Breast epithelium (tissue), 4 donors: ENCODE data around the gene FBN3. TPM values are rescaled to one million over a fixed set of nuclear protein-coding genes. Genes with fewer than 3 reads are reported as not detected.

Experiments used
- DNase-seq, 2 donors: peaks; one replicate each; pipeline ENCODE4 v3.0.0-alpha.2; 2019; ENCODE audit warnings: low spot score in 2 of 2
- H3K27ac ChIP-seq, 2 donors: fragments of 200-600 bp; sonication (generic) in 1 of 2; one replicate each; pipeline ENCODE4 v1.5.1; 2016 to 2019; ENCODE audit warnings: mild to moderate bottlenecking in 1 of 2
- H3K27me3 ChIP-seq, 2 donors: fragments of 200-600 bp; sonication (generic) in 1 of 2; one replicate each; pipeline versions ENCODE4 v1.5.1 to v1.6.0; 2017 to 2019; ENCODE audit warnings: control low read depth in 1 of 2, mild to moderate bottlenecking in 1 of 2
- H3K36me3 ChIP-seq: fragments of 200-600 bp; one replicate; pipeline ENCODE4 v1.5.1; 2019
- H3K4me1 ChIP-seq, 2 donors: fragments of 200-600 bp; sonication (generic); one replicate each; pipeline ENCODE4 v1.5.1; 2016 to 2019; ENCODE audit warnings: control low read depth in 1 of 2
- H3K4me3 ChIP-seq, 3 donors: fragments of 200-600 bp; sonication (generic); 1 replicate in 2 of 3; 2 replicates in 1 of 3; pipeline ENCODE4 v1.5.1; 2016 to 2019; ENCODE audit warnings: mild to moderate bottlenecking in 3 of 3, moderate library complexity in 2 of 3
- H3K9me3 ChIP-seq, 2 donors: fragments of 200-600 bp; sonication (generic) in 1 of 2; one replicate each; pipeline ENCODE4 v1.5.1; 2016 to 2019; ENCODE audit warnings: control low read depth in 1 of 2
- CTCF ChIP-seq, 3 donors: fragments of 450-650 bp; IDR thresholded peaks; one replicate each; pipeline ENCODE4 v1.5.1; 2016 to 2017; ENCODE audit warnings: antibody characterized with exemption in 3 of 3, mild to moderate bottlenecking in 3 of 3, moderate library complexity in 3 of 3
- POLR2A ChIP-seq: fragments of 450-650 bp; IDR thresholded peaks from one replicate; pipeline ENCODE4 v1.6.1; 2016; ENCODE audit warnings: antibody characterized with exemption, mild to moderate bottlenecking, moderate library complexity
- POLR2AphosphoS5 ChIP-seq, 3 donors: sonication (generic); formaldehyde crosslinking; IDR thresholded peaks; one replicate each; pipeline ENCODE4 v1.6.1; 2017; ENCODE audit warnings: antibody characterized with exemption in 3 of 3
- intact Hi-C: fragments of 100-400 bp; cut with DNase I; formaldehyde crosslinking; loops from one replicate; pipeline ENCODE4 v1.15.1; 2023; ENCODE audit warnings: low total_unique reads
- total RNA-seq, 3 donors: library from RNA; depleted of rRNA; stranded (reverse); fragments of >200 nt; gene quantifications; one replicate each; pipeline ENCODE4 v1.1.0, GENCODE V29; 2016

Gene FBN3
- total RNA-seq, 3 donors from 2014 or later, result 0.66 to 7.9 TPM; not detected in 1

DNA sequence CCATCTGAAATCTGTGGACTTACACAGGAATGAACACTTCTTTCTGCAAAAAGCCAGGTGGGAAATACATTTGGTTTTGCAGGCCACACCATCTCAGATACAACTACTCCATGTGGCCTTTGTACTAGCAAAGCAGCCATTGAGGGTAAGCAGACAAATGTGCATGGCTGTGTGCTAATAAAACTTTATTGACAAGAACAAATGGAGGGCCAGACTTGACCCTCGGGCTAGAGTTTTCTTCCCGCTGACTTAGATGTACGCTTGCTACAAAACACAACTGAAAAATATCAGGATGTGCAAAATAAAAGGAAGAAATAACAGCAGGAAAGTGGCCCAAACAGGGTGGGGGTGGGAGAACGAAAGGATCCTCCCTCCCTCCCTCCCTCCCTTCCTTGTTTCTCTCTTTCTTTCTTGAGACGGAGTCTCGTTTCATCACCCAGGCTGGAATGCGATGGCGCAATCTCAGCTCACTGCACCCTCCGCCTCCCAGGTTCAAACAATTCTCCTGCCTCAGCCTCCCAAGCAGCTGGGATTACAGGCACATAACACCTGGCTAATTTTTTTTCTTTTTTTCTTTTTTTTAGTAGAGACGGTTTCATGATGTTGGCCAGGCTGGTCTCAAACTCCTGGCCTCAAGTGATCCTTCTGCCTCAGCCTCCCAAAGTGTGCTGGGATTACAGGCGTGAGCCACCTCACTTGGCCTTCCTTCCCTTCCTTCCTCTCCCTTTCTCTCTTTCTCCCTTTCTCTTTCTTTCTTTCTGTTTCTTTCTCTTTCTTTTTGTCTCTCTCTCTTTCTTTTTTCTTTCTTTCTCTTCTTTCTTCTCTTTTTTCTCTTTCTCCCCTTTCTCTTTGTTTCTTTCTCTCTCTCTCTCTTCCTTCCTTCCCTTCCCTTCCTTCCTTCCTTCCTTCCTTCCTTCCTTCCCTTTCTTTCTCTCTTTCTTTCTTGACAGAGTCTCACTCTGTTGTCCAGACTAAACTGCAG, 67.5 kb downstream of the FBN3 start:
- H3K4me1 ChIP-seq, result no peaks in the 10 kb centered on the region
- no peak overlapping the region for H3K4me3 ChIP-seq
- no peaks in the 10 kb centered on the region for H3K27me3 ChIP-seq
- H3K36me3 ChIP-seq, result no peaks in the 10 kb centered on the region
- H3K27ac ChIP-seq, result no peak overlapping the region
- intact Hi-C loops, result loop anchor here (5.0 kb wide), 1 partner anchor 1740 kb away; no protein-coding TSS in a partner anchor
- H3K9me3 ChIP-seq, result no peaks in the 10 kb centered on the region
- TF ChIP-seq CTCF (IDR thresholded peaks at IDR 0.05) (no peak), POLR2AphosphoS5 (IDR thresholded peaks at IDR 0.05) (no peak), POLR2A (no peak)
- DNase-seq, result no peak

GRCh38 chr19:8080832-8081231, 68.6 kb downstream of the FBN3 start:
- no peak for TF ChIP-seq CTCF (IDR thresholded peaks at IDR 0.05)
- no peak for TF ChIP-seq POLR2A
- TF ChIP-seq POLR2AphosphoS5 (IDR thresholded peaks at IDR 0.05), result no peak
- DNase-seq, result no peak

GRCh38 chr19:8079988-8080387, 69.4 kb downstream of the FBN3 start:
- Histone ChIP-seq H3K9me3 (no peaks in the 10 kb centered on the region), H3K27ac (no peak overlapping the region), H3K36me3 (no peaks in the 10 kb centered on the region), H3K4me1 (no peaks in the 10 kb centered on the region), H3K4me3 (no peak overlapping the region), H3K27me3 (no peaks in the 10 kb centered on the region)
- DNase-seq, result no peak
- intact Hi-C loops, result loop anchor here (5.0 kb wide), 1 partner anchor 1738 kb away; no protein-coding TSS in a partner anchor
- no peak for TF ChIP-seq POLR2AphosphoS5 (IDR thresholded peaks at IDR 0.05)
- TF ChIP-seq POLR2A, result no peak
- no peak for TF ChIP-seq CTCF (IDR thresholded peaks at IDR 0.05)

More at GRCh38 chr19:8080832-8081231, 68.6 kb downstream of the FBN3 start:
- Histone ChIP-seq H3K36me3 (no peaks in the 10 kb centered on the region), H3K27ac (no peak overlapping the region), H3K4me1 (no peaks in the 10 kb centered on the region), H3K4me3 (no peak overlapping the region), H3K27me3 (no peaks in the 10 kb centered on the region), H3K9me3 (no peaks in the 10 kb centered on the region)
- intact Hi-C loops, result loop anchor here (5.0 kb wide), 1 partner anchor 1739 kb away; no protein-coding TSS in a partner anchor

GRCh38 chr19:8075158-8076074, 74.0 kb downstream of the FBN3 start:
- Histone ChIP-seq H3K9me3 (peaks cover 0 to 3% of the 10 kb centered on the region in 2 donors), H3K27me3 (no peaks in the 10 kb centered on the region), H3K36me3 (no peaks in the 10 kb centered on the region), H3K4me1 (no peaks in the 10 kb centered on the region), H3K27ac (no peak overlapping the region), H3K4me3 (no peak overlapping the region)
- intact Hi-C loops, result no loop called here
- no peak for DNase-seq
- TF ChIP-seq POLR2A, result no peak
- TF ChIP-seq POLR2AphosphoS5 (IDR thresholded peaks at IDR 0.05), result no peak
- no peak for TF ChIP-seq CTCF (IDR thresholded peaks at IDR 0.05)
